ENCODE measurements around the gene SCRG1. TPM values are rescaled to one million over a fixed set of nuclear protein-coding genes. Genes with fewer than 3 reads are reported as not detected.

The SCRG1 gene
- total RNA-seq, 3 donors from 2014 or later (not counting 1 experiment from before 2014, with no cell fraction given): not detected

GRCh38 chr4:173434231-173434630, 35.3 kb upstream of the SCRG1 start:
- no peaks in the 10 kb centered on the region for H3K9me3 ChIP-seq (ENCODE audit: control insufficient read depth, insufficient read depth, low read length)
- TF ChIP-seq, protein P1, sequence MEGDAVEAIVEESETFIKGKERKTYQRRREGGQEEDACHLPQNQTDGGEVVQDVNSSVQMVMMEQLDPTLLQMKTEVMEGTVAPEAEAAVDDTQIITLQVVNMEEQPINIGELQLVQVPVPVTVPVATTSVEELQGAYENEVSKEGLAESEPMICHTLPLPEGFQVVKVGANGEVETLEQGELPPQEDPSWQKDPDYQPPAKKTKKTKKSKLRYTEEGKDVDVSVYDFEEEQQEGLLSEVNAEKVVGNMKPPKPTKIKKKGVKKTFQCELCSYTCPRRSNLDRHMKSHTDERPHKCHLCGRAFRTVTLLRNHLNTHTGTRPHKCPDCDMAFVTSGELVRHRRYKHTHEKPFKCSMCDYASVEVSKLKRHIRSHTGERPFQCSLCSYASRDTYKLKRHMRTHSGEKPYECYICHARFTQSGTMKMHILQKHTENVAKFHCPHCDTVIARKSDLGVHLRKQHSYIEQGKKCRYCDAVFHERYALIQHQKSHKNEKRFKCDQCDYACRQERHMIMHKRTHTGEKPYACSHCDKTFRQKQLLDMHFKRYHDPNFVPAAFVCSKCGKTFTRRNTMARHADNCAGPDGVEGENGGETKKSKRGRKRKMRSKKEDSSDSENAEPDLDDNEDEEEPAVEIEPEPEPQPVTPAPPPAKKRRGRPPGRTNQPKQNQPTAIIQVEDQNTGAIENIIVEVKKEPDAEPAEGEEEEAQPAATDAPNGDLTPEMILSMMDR (IDR thresholded peaks at IDR 0.05): no peak
- Mint-ChIP-seq H3K9me3 (no peaks in the 10 kb centered on the region), H3K4me3 (no peak overlapping the region), H3K36me3 (no peaks in the 10 kb centered on the region), H3K4me1 (no peaks in the 10 kb centered on the region), H3K27me3 (ENCODE audit: low read depth in 2 of 2) (no peaks in the 10 kb centered on the region), H3K27ac (no peak overlapping the region)
- DNase-seq (no peak), ATAC-seq (no peak)
- no peak overlapping the region for H3K27ac ChIP-seq (ENCODE audit: low read length)
- H3K4me1 ChIP-seq (ENCODE audit: control insufficient read depth, insufficient read depth, low read length): no peaks in the 10 kb centered on the region
- H3K36me3 ChIP-seq (ENCODE audit: control insufficient read depth, insufficient read depth, low read length): no peaks in the 10 kb centered on the region
- intact Hi-C loops (cut with micrococcal nuclease): no loop called here
- WGBS (ENCODE audit: insufficient coverage): 92% methylated on average over 5 of the region's 7 CpGs
- H3K27me3 ChIP-seq (ENCODE audit: control insufficient read depth, insufficient read depth, low read length): no peaks in the 10 kb centered on the region
- no peak overlapping the region for H3K4me3 ChIP-seq (ENCODE audit: low read length)

- H3K4me3 Mint-ChIP-seq: no peak overlapping the region
- DNase-seq (no peak), ATAC-seq (no peak)
- no peaks in the 10 kb centered on the region for H3K27me3 Mint-ChIP-seq (ENCODE audit: low read depth in 2 of 2)
- Histone ChIP-seq H3K9me3 (ENCODE audit: control insufficient read depth, insufficient read depth, low read length) (no peaks in the 10 kb centered on the region), H3K4me1 (ENCODE audit: control insufficient read depth, insufficient read depth, low read length) (no peaks in the 10 kb centered on the region), H3K27ac (ENCODE audit: low read length) (no peak overlapping the region), H3K4me3 (ENCODE audit: low read length) (no peak overlapping the region), H3K27me3 (ENCODE audit: control insufficient read depth, insufficient read depth, low read length) (no peaks in the 10 kb centered on the region), H3K36me3 (ENCODE audit: control insufficient read depth, insufficient read depth, low read length) (no peaks in the 10 kb centered on the region)
- WGBS (ENCODE audit: insufficient coverage): 85% methylated on average over 3 of the region's 3 CpGs
- no peaks in the 10 kb centered on the region for H3K9me3 Mint-ChIP-seq
- no peaks in the 10 kb centered on the region for H3K36me3 Mint-ChIP-seq
- H3K4me1 Mint-ChIP-seq: no peaks in the 10 kb centered on the region
- intact Hi-C loops (cut with micrococcal nuclease): no loop called here
- TF ChIP-seq, protein P1 (IDR thresholded peaks at IDR 0.05): no peak
- peak overlapping the region in 1 of 2 donors; percentile 32 for H3K27ac Mint-ChIP-seq
Observed at GRCh38 chr4:173433447-173433846, 34.5 kb upstream of the SCRG1 start.

GRCh38 chr4:173432430-173432829, 33.5 kb upstream of the SCRG1 start:
- DNase-seq: no peak
- Histone ChIP-seq H3K27ac (ENCODE audit: low read length) (no peak overlapping the region), H3K27me3 (ENCODE audit: control insufficient read depth, insufficient read depth, low read length) (no peaks in the 10 kb centered on the region), H3K4me1 (ENCODE audit: control insufficient read depth, insufficient read depth, low read length) (no peaks in the 10 kb centered on the region), H3K9me3 (ENCODE audit: control insufficient read depth, insufficient read depth, low read length) (no peaks in the 10 kb centered on the region), H3K4me3 (ENCODE audit: low read length) (no peak overlapping the region), H3K36me3 (ENCODE audit: control insufficient read depth, insufficient read depth, low read length) (no peaks in the 10 kb centered on the region)
- TF ChIP-seq, protein P1 (IDR thresholded peaks at IDR 0.05): no peak
- H3K9me3 Mint-ChIP-seq: no peaks in the 10 kb centered on the region
- H3K27me3 Mint-ChIP-seq (ENCODE audit: low read depth in 2 of 2): no peaks in the 10 kb centered on the region
- no peak overlapping the region for H3K4me3 Mint-ChIP-seq
- 89% methylated on average over 5 of the region's 5 CpGs for WGBS (ENCODE audit: insufficient coverage)
- intact Hi-C loops (cut with micrococcal nuclease): no loop called here
- no peaks in the 10 kb centered on the region for H3K4me1 Mint-ChIP-seq
- no peak overlapping the region for H3K27ac Mint-ChIP-seq
- no peak for ATAC-seq
- H3K36me3 Mint-ChIP-seq: no peaks in the 10 kb centered on the region

DNA sequence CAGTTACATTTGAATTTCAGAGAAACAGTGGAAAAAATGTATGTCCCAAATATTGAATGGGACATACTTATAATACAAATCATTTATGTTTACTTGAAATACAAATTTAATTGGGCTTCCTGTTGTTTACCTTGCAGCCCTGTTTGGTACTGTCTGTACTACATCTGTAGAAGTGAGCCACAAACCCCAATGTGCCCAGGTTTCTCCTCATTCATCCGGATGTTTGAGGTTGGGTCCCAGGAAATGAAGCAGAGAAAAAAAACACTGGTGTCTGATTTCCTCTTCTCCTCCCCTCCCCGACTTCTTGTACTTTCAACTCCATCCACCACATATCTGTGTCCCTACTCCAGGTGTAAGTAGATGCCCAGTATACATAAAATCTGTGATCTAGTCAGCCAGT, 27.1 kb upstream of the SCRG1 start:
- no peak overlapping the region for H3K27ac ChIP-seq (ENCODE audit: low read length)
- H3K4me3 Mint-ChIP-seq: no peak overlapping the region
- 47% methylated on average over 2 of the region's 2 CpGs for WGBS (ENCODE audit: insufficient coverage)
- no peaks in the 10 kb centered on the region for H3K27me3 ChIP-seq (ENCODE audit: control insufficient read depth, insufficient read depth, low read length)
- no peaks in the 10 kb centered on the region for H3K9me3 Mint-ChIP-seq
- H3K27ac Mint-ChIP-seq: no peak overlapping the region
- ATAC-seq (no peak), DNase-seq (peak in 1 of 2 donors; percentile 31)
- no peaks in the 10 kb centered on the region for H3K36me3 Mint-ChIP-seq
- H3K4me3 ChIP-seq (ENCODE audit: low read length): no peak overlapping the region
- no peaks in the 10 kb centered on the region for H3K36me3 ChIP-seq (ENCODE audit: control insufficient read depth, insufficient read depth, low read length)
- H3K9me3 ChIP-seq (ENCODE audit: control insufficient read depth, insufficient read depth, low read length): no peaks in the 10 kb centered on the region
- H3K4me1 Mint-ChIP-seq: no peaks in the 10 kb centered on the region
- peaks cover 5% of the 10 kb centered on the region for H3K4me1 ChIP-seq (ENCODE audit: control insufficient read depth, insufficient read depth, low read length)
- intact Hi-C loops (cut with micrococcal nuclease): no loop called here
- H3K27me3 Mint-ChIP-seq (ENCODE audit: low read depth in 2 of 2): no peaks in the 10 kb centered on the region
- TF ChIP-seq, protein P1 (IDR thresholded peaks at IDR 0.05): no peak
